ENCODE results near the gene GLG1.

Gene GLG1

DNA sequence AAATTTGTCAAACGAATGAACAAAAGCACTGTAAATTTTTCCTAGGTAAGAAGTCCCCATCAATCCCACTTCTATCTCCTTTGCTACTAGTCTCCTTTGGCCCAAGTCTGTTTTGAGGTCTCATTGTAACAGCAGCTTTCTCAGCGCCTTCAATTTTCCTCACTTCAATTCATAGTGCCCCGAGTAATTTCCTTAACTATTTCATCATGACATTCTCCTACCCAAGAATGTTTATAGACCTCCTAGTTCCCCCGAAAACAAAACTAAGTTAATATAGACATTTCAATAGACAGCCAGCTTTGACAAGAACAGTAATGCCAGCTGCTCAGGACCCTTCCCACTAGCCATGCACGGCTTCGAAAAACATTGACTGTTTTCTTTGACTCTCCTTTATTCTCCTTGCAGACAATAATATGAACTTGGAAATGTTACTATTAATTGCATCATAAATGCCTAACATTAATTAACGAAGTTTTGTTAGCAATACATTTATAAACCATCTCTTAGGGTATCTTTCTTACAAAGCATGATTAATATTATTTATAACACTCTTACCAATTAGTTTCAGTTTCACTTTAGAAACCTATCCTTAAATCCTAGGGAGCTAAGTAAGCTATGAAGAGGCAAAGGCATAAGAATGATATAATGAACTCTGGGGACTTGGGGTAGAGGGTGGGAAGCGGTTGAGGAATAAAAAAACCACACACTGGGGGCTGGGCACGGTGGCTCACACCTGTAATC is 22.8 kb downstream of the GLG1 start:
- H3K4me3 ChIP-seq (ENCODE audit: low read depth, low read length), result no peak overlapping the region
- TF ChIP-seq, protein P1, sequence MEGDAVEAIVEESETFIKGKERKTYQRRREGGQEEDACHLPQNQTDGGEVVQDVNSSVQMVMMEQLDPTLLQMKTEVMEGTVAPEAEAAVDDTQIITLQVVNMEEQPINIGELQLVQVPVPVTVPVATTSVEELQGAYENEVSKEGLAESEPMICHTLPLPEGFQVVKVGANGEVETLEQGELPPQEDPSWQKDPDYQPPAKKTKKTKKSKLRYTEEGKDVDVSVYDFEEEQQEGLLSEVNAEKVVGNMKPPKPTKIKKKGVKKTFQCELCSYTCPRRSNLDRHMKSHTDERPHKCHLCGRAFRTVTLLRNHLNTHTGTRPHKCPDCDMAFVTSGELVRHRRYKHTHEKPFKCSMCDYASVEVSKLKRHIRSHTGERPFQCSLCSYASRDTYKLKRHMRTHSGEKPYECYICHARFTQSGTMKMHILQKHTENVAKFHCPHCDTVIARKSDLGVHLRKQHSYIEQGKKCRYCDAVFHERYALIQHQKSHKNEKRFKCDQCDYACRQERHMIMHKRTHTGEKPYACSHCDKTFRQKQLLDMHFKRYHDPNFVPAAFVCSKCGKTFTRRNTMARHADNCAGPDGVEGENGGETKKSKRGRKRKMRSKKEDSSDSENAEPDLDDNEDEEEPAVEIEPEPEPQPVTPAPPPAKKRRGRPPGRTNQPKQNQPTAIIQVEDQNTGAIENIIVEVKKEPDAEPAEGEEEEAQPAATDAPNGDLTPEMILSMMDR (IDR thresholded peaks at IDR 0.05; ENCODE audit: low read depth, low read length), result no peak
- no peak for DNase-seq
- H3K36me3 ChIP-seq, result no peaks in the 10 kb centered on the region
- H3K9me3 ChIP-seq (ENCODE audit: severe bottlenecking), result no peaks in the 10 kb centered on the region
- H3K27me3 ChIP-seq (ENCODE audit: insufficient read depth, low read depth, severe bottlenecking), result no peaks in the 10 kb centered on the region
- no peak overlapping the region for H3K27ac ChIP-seq

DNA sequence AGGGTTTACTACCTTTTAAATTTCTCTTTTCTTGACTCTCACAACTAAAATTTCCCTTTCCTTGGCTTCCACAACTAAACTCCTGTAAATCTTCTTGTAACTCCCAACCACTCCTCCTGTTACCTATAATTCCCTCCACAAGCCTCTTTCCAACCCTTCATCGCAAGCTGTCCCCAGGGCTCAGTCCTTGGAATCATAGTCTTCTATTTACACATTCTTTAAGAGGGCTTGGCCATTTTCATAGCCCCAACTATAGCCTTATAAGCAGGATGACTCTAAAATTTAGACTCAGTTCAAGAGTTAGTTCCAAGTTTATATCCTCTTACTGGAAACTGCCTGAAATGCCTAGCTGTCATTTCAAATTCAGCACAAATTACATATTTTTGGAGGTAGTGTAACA is 23.9 kb downstream of the GLG1 start:
- H3K4me3 ChIP-seq (ENCODE audit: low read depth, low read length), result no peak overlapping the region
- no peak for DNase-seq
- H3K27ac ChIP-seq, result no peak overlapping the region
- TF ChIP-seq, protein P1 (IDR thresholded peaks at IDR 0.05; ENCODE audit: low read depth, low read length), result no peak
- H3K36me3 ChIP-seq, result no peaks in the 10 kb centered on the region
- H3K27me3 ChIP-seq (ENCODE audit: insufficient read depth, low read depth, severe bottlenecking), result no peaks in the 10 kb centered on the region
- H3K9me3 ChIP-seq (ENCODE audit: severe bottlenecking), result no peaks in the 10 kb centered on the region

GRCh38 chr16:74580833-74581232 is 26.1 kb downstream of the GLG1 start:
- TF ChIP-seq, protein P1 (IDR thresholded peaks at IDR 0.05; ENCODE audit: low read depth, low read length), result no peak
- Histone ChIP-seq H3K27ac (no peak overlapping the region), H3K27me3 (ENCODE audit: insufficient read depth, low read depth, severe bottlenecking) (no peaks in the 10 kb centered on the region), H3K36me3 (no peaks in the 10 kb centered on the region), H3K4me3 (ENCODE audit: low read depth, low read length) (no peak overlapping the region), H3K9me3 (ENCODE audit: severe bottlenecking) (no peaks in the 10 kb centered on the region)
- DNase-seq, result no peak

- Histone ChIP-seq H3K4me3 (ENCODE audit: low read depth, low read length) (no peak overlapping the region), H3K9me3 (ENCODE audit: severe bottlenecking) (no peaks in the 10 kb centered on the region), H3K27me3 (ENCODE audit: insufficient read depth, low read depth, severe bottlenecking) (no peaks in the 10 kb centered on the region), H3K27ac (no peak overlapping the region), H3K36me3 (no peaks in the 10 kb centered on the region)
- DNase-seq, result no peak
- TF ChIP-seq, protein P1 (IDR thresholded peaks at IDR 0.05; ENCODE audit: low read depth, low read length), result no peak
These were observed 28.1 kb downstream of the GLG1 start for GRCh38 chr16:74578838-74579237.

DNA sequence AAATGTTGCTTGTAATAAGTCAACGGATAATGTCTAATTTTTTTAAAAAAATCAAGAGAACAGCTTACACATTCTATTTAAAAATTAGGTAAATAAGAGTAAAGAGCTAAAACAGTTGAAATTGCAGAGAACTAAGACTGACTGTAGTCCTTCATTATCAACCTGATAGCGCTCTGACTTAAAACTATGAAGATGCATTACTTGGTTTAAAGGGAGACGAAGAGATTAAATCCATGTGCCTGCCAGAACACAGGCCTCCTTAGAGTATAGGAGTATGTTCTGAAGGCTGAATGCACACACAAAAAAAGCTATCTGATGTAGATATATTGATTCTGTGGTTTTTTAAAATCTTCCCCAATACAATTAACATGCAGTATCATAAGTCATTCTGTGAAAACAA is 28.5 kb downstream of the GLG1 start:
- no peaks in the 10 kb centered on the region for H3K27me3 ChIP-seq (ENCODE audit: insufficient read depth, low read depth, severe bottlenecking)
- TF ChIP-seq, protein P1 (IDR thresholded peaks at IDR 0.05; ENCODE audit: low read depth, low read length), result no peak
- no peak overlapping the region for H3K27ac ChIP-seq
- no peak for DNase-seq
- no peaks in the 10 kb centered on the region for H3K9me3 ChIP-seq (ENCODE audit: severe bottlenecking)
- H3K4me3 ChIP-seq (ENCODE audit: low read depth, low read length), result no peak overlapping the region
- no peaks in the 10 kb centered on the region for H3K36me3 ChIP-seq

DNA sequence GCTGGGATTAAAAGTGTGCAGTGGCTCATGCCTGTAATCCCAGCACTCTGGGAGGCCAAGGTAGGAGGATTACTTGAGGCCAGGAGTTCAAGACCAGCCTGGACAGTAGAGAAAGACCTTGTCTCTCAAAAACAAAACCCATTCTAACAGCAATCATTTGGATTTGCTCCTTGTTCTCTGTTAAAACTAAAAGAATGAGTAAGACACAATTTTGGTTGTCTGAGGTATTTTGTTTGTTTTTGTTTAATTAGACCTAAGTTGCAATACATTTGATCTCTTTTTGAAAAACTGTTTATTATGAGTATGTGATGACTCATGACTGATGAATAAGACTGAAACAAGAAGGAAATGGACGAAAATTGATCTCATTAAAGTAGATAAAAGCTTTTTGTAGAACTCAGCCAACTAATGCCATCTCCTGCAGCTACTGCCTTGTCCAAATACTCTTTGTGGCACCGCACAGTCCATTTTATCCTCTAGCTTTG is 29.0 kb downstream of the GLG1 start:
- TF ChIP-seq, protein P1 (IDR thresholded peaks at IDR 0.05; ENCODE audit: low read depth, low read length), result no peak
- Histone ChIP-seq H3K27me3 (ENCODE audit: insufficient read depth, low read depth, severe bottlenecking) (no peaks in the 10 kb centered on the region), H3K4me3 (ENCODE audit: low read depth, low read length) (no peak overlapping the region), H3K27ac (no peak overlapping the region), H3K36me3 (no peaks in the 10 kb centered on the region), H3K9me3 (ENCODE audit: severe bottlenecking) (no peaks in the 10 kb centered on the region)
- DNase-seq, result no peak
